ENCODE results near the gene CHML.

DNA sequence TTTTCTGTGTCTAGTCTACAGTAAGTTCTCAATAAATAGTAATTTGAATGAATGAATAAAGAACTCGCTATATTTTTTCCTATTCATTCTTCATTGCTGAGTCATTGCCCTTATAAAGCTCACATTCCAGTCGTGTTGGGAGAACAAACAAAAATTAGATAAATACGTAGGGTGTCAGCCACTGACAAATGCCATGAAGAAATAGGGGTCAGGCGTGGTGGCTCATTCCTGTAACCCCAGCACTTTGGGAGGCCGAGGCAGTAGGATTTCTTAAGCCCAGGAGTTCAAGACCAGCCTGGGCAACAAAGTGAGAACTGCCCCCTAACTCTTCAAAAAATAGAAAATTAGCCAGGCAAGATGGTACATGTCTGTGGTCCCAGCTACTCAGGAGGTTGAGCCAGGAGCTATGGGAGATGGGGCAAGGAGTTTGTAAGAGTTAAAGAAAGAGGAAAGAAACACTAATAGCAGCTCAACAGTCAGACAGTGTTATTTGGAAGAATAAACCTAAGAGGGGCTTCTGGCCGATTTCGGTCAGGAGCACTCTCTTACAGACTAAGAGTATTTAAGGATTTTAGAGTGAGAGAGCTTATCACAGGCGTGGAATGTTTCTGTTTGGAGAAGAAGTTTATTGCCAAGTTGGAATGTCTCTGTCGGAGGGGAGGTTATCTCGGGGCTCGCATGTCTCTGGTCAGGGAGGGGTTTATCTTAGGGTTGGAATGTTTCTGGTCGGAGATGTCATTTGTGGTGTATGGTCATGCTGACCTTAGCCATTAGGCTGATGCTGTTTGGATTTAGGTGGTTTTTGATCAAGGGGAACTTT is 1.8 kb upstream of the CHML start:
- TF ChIP-seq CTCF (tag by site-specific recombination; IDR thresholded peaks at IDR 0.05) (no peak), ZNF670 (tag by site-specific recombination; IDR thresholded peaks at IDR 0.05; ENCODE audit: low read depth) (no peak), ZNF518A (tag by site-specific recombination; conservative IDR thresholded peaks at IDR 0.05; ENCODE audit: low read depth) (no peak), ZNF768 (tag by site-specific recombination; IDR thresholded peaks at IDR 0.05) (no peak), ZBTB17 (tag by site-specific recombination; IDR thresholded peaks at IDR 0.05) (no peak), ZSCAN4 (tag by site-specific recombination; IDR thresholded peaks at IDR 0.05) (no peak)

All from HEK293 (cell line).